Mammary epithelial cell (primary cell): ENCODE data around the gene CBX7.

Experiments used
- CTCF ChIP-seq, 2 donors: IDR thresholded peaks in 1 of 2; conservative IDR thresholded peaks in 1 of 2; 2 replicates each; pipeline ENCODE4 v1.5.1; 2011 to 2012; ENCODE audit warnings: inconsistent platforms in 2 of 2, low read length in 2 of 2, mild to moderate bottlenecking in 2 of 2, control low read depth in 1 of 2, low read depth in 1 of 2; ENCODE audit not compliant: insufficient read depth in 1 of 2; ENCODE audit errors: extremely low read depth in 1 of 2
- EZH2 ChIP-seq: IDR thresholded peaks from 2 replicates; pipeline ENCODE4 v1.6.1; 2012; ENCODE audit warnings: low read length, inconsistent platforms, borderline replicate concordance

GRCh38 chr22:39144101-39144767 lies 8.2 kb downstream of the CBX7 start:
- TF ChIP-seq CTCF (conservative IDR thresholded peaks at IDR 0.05 in 1 of 2, IDR thresholded peaks at IDR 0.05 in 1 of 2; ENCODE audit: extremely low read depth in 1 of 2, insufficient read depth in 1 of 2, low read depth in 1 of 2, low read length in 2 of 2) (no peak), EZH2 (no peak)
